IMR-90 (cell line): ENCODE measurements around the gene ST3GAL3. TPM values are rescaled to one million over a fixed set of nuclear protein-coding genes. Genes with fewer than 3 reads are reported as not detected.

Source experiments
- ATAC-seq: fragments of 200-7000 bp; cut with Tn5 transposase; 2 replicates; pipeline ENCODE4 v1.9.1; 2020; ENCODE audit warnings: low read depth, mild to moderate bottlenecking, moderate library complexity
- BruUV-seq: library from RNA; stranded (reverse); fragments of 400-500 nt; replicated peaks from 2 replicates; lab custom pipeline; 2021; lab: Mats Ljungman, UMichigan
- CTCF ChIA-PET: fragments of 300-600 bp; formaldehyde crosslinking; extraction: SDS; loops from one replicate; lab custom pipeline; 2021; ENCODE audit warnings: antibody characterized with exemption; lab: Yijun Ruan, JAX
- POLR2A ChIA-PET: fragments of 300-600 bp; sonication (Branson Sonifier 250); formaldehyde crosslinking; loops from one replicate; lab custom pipeline; 2022; ENCODE audit warnings: antibody characterized with exemption; ENCODE audit not compliant: unreplicated experiment; lab: Charles Lee
- DNase-seq: peaks from one replicate; pipeline ENCODE4 v3.0.0; 2013
- H2AFZ ChIP-seq: replicated peaks from 2 replicates; pipeline ENCODE3; 2013; ENCODE audit warnings: low read length, mild to moderate bottlenecking; ENCODE audit not compliant: poor library complexity
- H2AK5ac ChIP-seq: 2 replicates; pipeline ENCODE4 v1.6.1; 2013; ENCODE audit warnings: low read depth, low read length, inconsistent platforms
- H2AK9ac ChIP-seq: replicated peaks from 2 replicates; pipeline ENCODE3; 2013; ENCODE audit warnings: mild to moderate bottlenecking, low read depth, low read length, moderate library complexity; ENCODE audit not compliant: poor library complexity
- H2BK120ac ChIP-seq: 2 replicates; pipeline ENCODE4 v1.6.1; 2013; ENCODE audit warnings: low read depth, low read length, inconsistent platforms
- H2BK15ac ChIP-seq: 3 replicates; pipeline ENCODE4 v1.6.1; 2013; ENCODE audit warnings: low read depth, low read length, inconsistent platforms
- H2BK20ac ChIP-seq: 2 replicates; pipeline ENCODE4 v1.6.1; 2013; ENCODE audit warnings: low read depth, mild to moderate bottlenecking, inconsistent platforms, low read length, moderate library complexity
- H2BK5ac ChIP-seq: 2 replicates; pipeline ENCODE4 v1.6.1; 2013; ENCODE audit warnings: mild to moderate bottlenecking, low read depth, low read length, inconsistent platforms; ENCODE audit not compliant: poor library complexity, severe bottlenecking
- H3K14ac ChIP-seq: replicated peaks from 2 replicates; pipeline ENCODE4 v1.6.1; 2013; ENCODE audit warnings: low read depth, low read length, inconsistent platforms
- H3K18ac ChIP-seq: 2 replicates; pipeline ENCODE4 v1.6.1; 2013; ENCODE audit warnings: low read depth, low read length, control low read depth
- H3K23ac ChIP-seq: 2 replicates; pipeline ENCODE4 v1.6.1; 2013; ENCODE audit warnings: low read depth, low read length, inconsistent platforms
- H3K27ac ChIP-seq: 2 replicates; pipeline ENCODE4 v1.5.1; 2013; ENCODE audit warnings: mild to moderate bottlenecking, control low read depth, low read length; ENCODE audit not compliant: insufficient read depth
- H3K27me3 ChIP-seq: 2 replicates; pipeline ENCODE4 v1.6.1; 2013; ENCODE audit warnings: low read length; ENCODE audit not compliant: control insufficient read depth, insufficient read depth
- H3K36me3 ChIP-seq: 2 replicates; pipeline ENCODE4 v1.6.1; 2013; ENCODE audit warnings: low read length, mixed read lengths; ENCODE audit not compliant: control insufficient read depth, insufficient read depth
- H3K4ac ChIP-seq: 2 replicates; pipeline ENCODE4 v1.6.1; 2013; ENCODE audit warnings: low read depth, low read length, inconsistent platforms
- H3K4me1 ChIP-seq: 2 replicates; pipeline ENCODE4 v1.6.1; 2013; ENCODE audit warnings: low read length, mixed read lengths; ENCODE audit not compliant: control insufficient read depth, insufficient read depth
- H3K4me2 ChIP-seq: 2 replicates; pipeline ENCODE4 v1.6.1; 2013; ENCODE audit warnings: low read depth, mild to moderate bottlenecking, control low read depth, low read length, moderate library complexity
- H3K4me3 ChIP-seq: 2 replicates; pipeline ENCODE4 v1.5.1; 2013; ENCODE audit warnings: low read depth, mild to moderate bottlenecking, control low read depth, low read length, moderate library complexity; ENCODE audit not compliant: insufficient read depth
- H3K56ac ChIP-seq: 2 replicates; pipeline ENCODE4 v1.6.1; 2013; ENCODE audit warnings: low read length, inconsistent platforms; ENCODE audit not compliant: insufficient read depth; ENCODE audit errors: extremely low read depth
- H3K79me1 ChIP-seq, 2 experiments: 2 replicates each; pipeline ENCODE4 v1.6.1; 2013; ENCODE audit warnings: low read length in 2 of 2, inconsistent platforms in 1 of 2, low read depth in 1 of 2
- H3K9ac ChIP-seq: 2 replicates; pipeline ENCODE4 v1.6.1; 2013; ENCODE audit warnings: low read depth, low read length, control low read depth
- H3K9me1 ChIP-seq: 2 replicates; pipeline ENCODE4 v1.6.1; 2013; ENCODE audit warnings: low read length, inconsistent platforms; ENCODE audit not compliant: insufficient read depth
- H3K9me3 ChIP-seq: 2 replicates; pipeline ENCODE4 v1.6.1; 2013; ENCODE audit warnings: low read length; ENCODE audit not compliant: control insufficient read depth, insufficient read depth
- H4K20me1 ChIP-seq: 2 replicates; pipeline ENCODE4 v1.6.1; 2013; ENCODE audit warnings: low read length, inconsistent platforms; ENCODE audit not compliant: insufficient read depth
- H4K5ac ChIP-seq: 2 replicates; pipeline ENCODE4 v1.6.1; 2013; ENCODE audit warnings: mild to moderate bottlenecking, low read depth, low read length, control low read depth
- H4K8ac ChIP-seq, 2 experiments: 2 replicates each; pipeline ENCODE4 v1.6.1; 2013; ENCODE audit warnings: low read depth in 2 of 2, low read length in 2 of 2, control low read depth in 1 of 2, inconsistent platforms in 1 of 2
- H4K91ac ChIP-seq: 2 replicates; pipeline ENCODE4 v1.6.1; 2013; ENCODE audit warnings: low read depth, low read length, inconsistent platforms; ENCODE audit not compliant: insufficient read depth
- BHLHE40 ChIP-seq: fragments of 150-350 bp; IDR thresholded peaks from 2 replicates; pipeline ENCODE4 v1.6.1; 2016; ENCODE audit warnings: mild to moderate bottlenecking, low read depth, low read length
- CEBPB ChIP-seq: IDR thresholded peaks from 2 replicates; pipeline ENCODE4 v1.6.1; 2012; ENCODE audit warnings: low read depth, low read length, improper control_type of control experiment
- CHD1 ChIP-seq: IDR thresholded peaks from 2 replicates; pipeline ENCODE4 v1.6.1; 2012; ENCODE audit warnings: low read depth, low read length, improper control_type of control experiment
- FOS ChIP-seq: fragments of 150-350 bp; IDR thresholded peaks from 2 replicates; pipeline ENCODE4 v1.6.1; 2016; ENCODE audit warnings: low read depth, low read length
- MAFK ChIP-seq: IDR thresholded peaks from 2 replicates; pipeline ENCODE4 v1.6.1; 2012; ENCODE audit warnings: low read depth, low read length, improper control_type of control experiment
- MAZ ChIP-seq: IDR thresholded peaks from 2 replicates; pipeline ENCODE4 v1.6.1; 2012; ENCODE audit warnings: low read depth, mild to moderate bottlenecking, low read length, improper control_type of control experiment, moderate library complexity, borderline replicate concordance
- MXI1 ChIP-seq: IDR thresholded peaks from 2 replicates; pipeline ENCODE4 v1.6.1; 2012; ENCODE audit warnings: low read depth, mild to moderate bottlenecking, low read length, moderate library complexity, borderline replicate concordance
- RAD21 ChIP-seq: IDR thresholded peaks from 2 replicates; pipeline ENCODE4 v1.6.1; 2012; ENCODE audit warnings: low read length, improper control_type of control experiment
- RCOR1 ChIP-seq: IDR thresholded peaks from 2 replicates; pipeline ENCODE4 v1.6.1; 2012; ENCODE audit warnings: mild to moderate bottlenecking, low read length, improper control_type of control experiment; ENCODE audit not compliant: insufficient replicate concordance
- SMC3 ChIP-seq: fragments of 150-350 bp; IDR thresholded peaks from 2 replicates; pipeline ENCODE4 v1.6.1; 2016; ENCODE audit warnings: low read depth, mild to moderate bottlenecking, antibody characterized with exemption, low read length, moderate library complexity
- WGBS, 2 experiments: methylation state at CpG; one replicate each; pipeline versions ENCODE4 v1.1.5 to v1.1.7; 2013; ENCODE audit warnings: missing lambda C conversion rate in 2 of 2; ENCODE audit not compliant: insufficient read length in 1 of 2; ENCODE audit errors: extremely low coverage in 2 of 2; 5-methylcytosine and 5-hydroxymethylcytosine counted together
- dilution Hi-C: fragments of 300-500 bp; cut with HindIII; formaldehyde crosslinking; loops from one replicate; pipeline ENCODE4 v1.14.3; 2018; ENCODE audit warnings: low sequenced_read_pairs; ENCODE audit not compliant: unreplicated experiment
- in situ Hi-C: fragments of 300-500 bp; cut with MboI; formaldehyde crosslinking; loops from 3 replicates; pipeline ENCODE4 v1.14.3; 2019; ENCODE audit warnings: low sequenced_read_pairs, inconsistent platforms, mixed read lengths
- intact Hi-C: fragments of 100-400 bp; cut with micrococcal nuclease; formaldehyde crosslinking; loops from 2 replicates; pipeline ENCODE4 v1.10.0; 2022
- polyA plus RNA-seq, 3 experiments: library from polyadenylated mRNA; depleted of rRNA; stranded (reverse); fragments of >200 nt; gene quantifications; 2 replicates each; pipeline ENCODE4 v1.2.3, GENCODE V29; 2012; ENCODE audit warnings: low replicate concordance in 1 of 3
- total RNA-seq: library from RNA; depleted of rRNA; stranded (reverse); fragments of >200 nt; gene quantifications from 2 replicates; pipeline ENCODE4 v1.2.3, GENCODE V29; 2012
- TF ChIP-seq, protein P1 (sequence below): fragments of 150-350 bp; IDR thresholded peaks from 2 replicates; pipeline ENCODE4 v1.6.1; 2016; ENCODE audit warnings: low read depth, mild to moderate bottlenecking, low read length, moderate library complexity, borderline replicate concordance

Gene ST3GAL3
- total and polyA plus RNA-seq, 2 of the 4 experiments (the other 2 are of a cell fraction) = 12.0 to 14.8 TPM

DNA sequence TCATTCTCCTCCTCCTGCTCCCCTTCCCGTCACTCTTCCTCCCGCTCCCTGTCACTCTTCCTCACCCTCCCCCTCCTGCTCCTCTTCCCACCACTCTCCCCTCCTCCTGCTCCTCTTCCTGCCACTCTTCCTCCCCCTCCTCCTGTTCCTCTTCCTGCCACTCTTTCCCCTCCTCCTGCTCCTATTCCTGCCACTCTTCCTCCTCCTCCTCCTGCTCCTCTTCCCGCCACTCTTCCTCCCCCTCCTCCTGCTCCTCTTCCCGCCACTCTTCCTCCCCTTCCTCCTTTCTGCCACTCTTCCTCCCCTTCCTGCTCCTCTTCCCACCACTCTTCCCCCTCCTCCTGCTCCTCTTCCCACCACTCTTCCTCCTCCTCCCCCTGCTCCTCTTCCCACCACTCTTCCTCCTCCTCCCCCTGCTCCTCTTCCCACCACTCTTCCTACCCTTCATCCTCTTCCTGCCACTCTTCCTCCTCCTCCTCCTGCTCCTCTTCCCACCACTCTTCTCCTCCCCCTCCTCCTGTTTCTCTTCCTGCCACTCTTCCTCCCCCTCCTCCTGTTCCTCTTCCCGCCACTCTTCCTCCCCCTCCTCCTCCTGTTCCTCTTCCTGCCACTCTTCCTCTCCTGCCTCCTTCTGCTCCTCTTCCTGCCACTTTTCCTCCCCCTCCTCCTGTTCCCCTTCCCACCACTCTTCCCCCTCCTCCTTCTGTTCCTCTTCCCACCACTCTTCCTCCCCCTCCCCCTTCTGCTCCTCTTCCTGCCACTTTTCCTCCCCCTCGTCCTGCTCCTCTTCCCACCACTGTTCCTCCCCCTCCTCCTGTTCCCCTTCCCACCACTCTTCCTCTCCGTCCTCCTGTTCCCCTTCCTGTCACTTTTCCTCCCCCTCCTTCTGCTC lies 197.6 kb downstream of the ST3GAL3 start:
- TF ChIP-seq MXI1 = no peak
- TF ChIP-seq CEBPB = no peak
- TF ChIP-seq RCOR1 = no peak
- no peak for TF ChIP-seq RAD21
- TF ChIP-seq FOS = no peak
- no peak for TF ChIP-seq SMC3
- TF ChIP-seq BHLHE40 = no peak
- TF ChIP-seq CHD1 = no peak
- no peak for TF ChIP-seq MAZ
- TF ChIP-seq, protein P1, sequence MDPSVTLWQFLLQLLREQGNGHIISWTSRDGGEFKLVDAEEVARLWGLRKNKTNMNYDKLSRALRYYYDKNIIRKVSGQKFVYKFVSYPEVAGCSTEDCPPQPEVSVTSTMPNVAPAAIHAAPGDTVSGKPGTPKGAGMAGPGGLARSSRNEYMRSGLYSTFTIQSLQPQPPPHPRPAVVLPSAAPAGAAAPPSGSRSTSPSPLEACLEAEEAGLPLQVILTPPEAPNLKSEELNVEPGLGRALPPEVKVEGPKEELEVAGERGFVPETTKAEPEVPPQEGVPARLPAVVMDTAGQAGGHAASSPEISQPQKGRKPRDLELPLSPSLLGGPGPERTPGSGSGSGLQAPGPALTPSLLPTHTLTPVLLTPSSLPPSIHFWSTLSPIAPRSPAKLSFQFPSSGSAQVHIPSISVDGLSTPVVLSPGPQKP = no peak
- TF ChIP-seq MAFK = no peak
- Histone ChIP-seq H2BK15ac (no peak overlapping the region), H2AK9ac (no peak overlapping the region), H3K9ac (no peak overlapping the region), H3K4ac (no peak overlapping the region), H3K23ac (no peak overlapping the region), H4K20me1 (no peaks in the 10 kb centered on the region), H3K27ac (no peak overlapping the region), H2BK5ac (no peak overlapping the region), H2AK5ac (no peak overlapping the region), H3K4me2 (no peak overlapping the region), H3K79me1 (no peaks in the 10 kb centered on the region), H3K14ac (no peak overlapping the region), H3K36me3 (peaks cover 9% of the 10 kb centered on the region), H3K27me3 (no peaks in the 10 kb centered on the region), H2BK20ac (no peak overlapping the region), H3K9me3 (no peaks in the 10 kb centered on the region), H3K4me1 (no peaks in the 10 kb centered on the region), H2BK120ac (no peak overlapping the region), H3K18ac (no peak overlapping the region), H4K91ac (no peak overlapping the region), H3K56ac (no peak overlapping the region), H4K8ac (no peak overlapping the region), H4K5ac (no peak overlapping the region), H3K4me3 (no peak overlapping the region), H3K9me1 (peaks cover 2% of the 10 kb centered on the region; the same call in 1 of the 2 replicates), H2AFZ (no peak overlapping the region)
- ChIA-PET CTCF (no interaction called here), POLR2A (no interaction called here)
- dilution Hi-C loops (no loop called here), in situ Hi-C loops (no loop called here), intact Hi-C loops (no loop called here)
- ATAC-seq = no peak
- DNase-seq = no peak
- WGBS, 2 experiments = 68% methylated on average over 5 of the region's 7 CpGs; no CpG with 5 or more reads in 1 of the 2 experiments
- BruUV-seq = no TSS peak
